H1 (cell line): Measurements from ENCODE around the gene PTX3. TPM values are rescaled to one million over a fixed set of nuclear protein-coding genes. Genes with fewer than 3 reads are reported as not detected.

ENCODE experiments used
- CTCF ChIA-PET: fragments of 300-600 bp; sonication (Branson Sonifier 250); formaldehyde crosslinking; loops from one replicate; lab custom pipeline; 2021; ENCODE audit not compliant: partially characterized antibody; lab: Charles Lee
- POLR2A ChIA-PET: fragments of 300-600 bp; sonication (Branson Sonifier 250); formaldehyde crosslinking; loops from one replicate; lab custom pipeline; 2021; ENCODE audit warnings: inconsistent platforms; ENCODE audit not compliant: partially characterized antibody; lab: Charles Lee
- DNase-seq, 2 experiments: peaks; one replicate each; pipeline versions ENCODE4 v3.0.0 to v3.0.0-alpha.2; 2010 to 2022; ENCODE audit warnings: low spot score in 2 of 2, low read depth in 1 of 2, mixed read lengths in 1 of 2
- FAIRE-seq: peaks from 2 replicates; lab custom pipeline; 2011; peaks lifted over from hg19 to GRCh38; lab: Jason Lieb, UNC
- H2AFZ ChIP-seq: 2 replicates; pipeline ENCODE4 v1.8.1; 2012; ENCODE audit warnings: low read length, inconsistent platforms
- H2AK5ac ChIP-seq: 2 replicates; pipeline ENCODE4 v1.6.1; 2013; ENCODE audit warnings: low read depth, low read length
- H2BK120ac ChIP-seq: replicated peaks from 2 replicates; pipeline ENCODE3; 2013; ENCODE audit warnings: low read depth, low read length, inconsistent platforms
- H2BK12ac ChIP-seq: 2 replicates; pipeline ENCODE4 v1.6.1; 2013; ENCODE audit warnings: low read depth, low read length
- H2BK15ac ChIP-seq: 2 replicates; pipeline ENCODE4 v1.6.1; 2013; ENCODE audit warnings: low read length
- H2BK20ac ChIP-seq: 2 replicates; pipeline ENCODE4 v1.6.1; 2013; ENCODE audit warnings: low read length
- H2BK5ac ChIP-seq: 2 replicates; pipeline ENCODE4 v1.6.1; 2013; ENCODE audit warnings: low read depth, low read length
- H3K14ac ChIP-seq: 2 replicates; pipeline ENCODE4 v1.6.1; 2013; ENCODE audit warnings: inconsistent platforms; ENCODE audit not compliant: insufficient read length
- H3K18ac ChIP-seq: 2 replicates; pipeline ENCODE4 v1.6.1; 2013; ENCODE audit warnings: low read length; ENCODE audit errors: extremely low read depth
- H3K23ac ChIP-seq: 2 replicates; pipeline ENCODE4 v1.6.1; 2013; ENCODE audit warnings: inconsistent platforms; ENCODE audit not compliant: insufficient read length
- H3K23me2 ChIP-seq: 2 replicates; pipeline ENCODE4 v1.6.1; 2013; ENCODE audit warnings: low read depth, low read length
- H3K27ac ChIP-seq: 2 replicates; pipeline ENCODE4 v1.6.1; 2011; ENCODE audit warnings: low read depth, low read length, inconsistent platforms
- H3K27me3 ChIP-seq, 4 experiments: replicated peaks in 1 of 4; 1 replicate in 1 of 4; 2 replicates in 3 of 4; pipeline versions ENCODE4 v1.6.1 to v1.8.1; 2011 to 2013; ENCODE audit warnings: low read length in 3 of 4, mild to moderate bottlenecking in 3 of 4, inconsistent platforms in 2 of 4, mixed read lengths in 2 of 4, moderate library complexity in 1 of 4; ENCODE audit not compliant: control insufficient read depth in 3 of 4, insufficient read depth in 3 of 4; ENCODE audit errors: extremely low read depth in 1 of 4
- H3K36me3 ChIP-seq, 4 experiments: 2 replicates each; pipeline versions ENCODE4 v1.6.1 to v1.8.1; 2011 to 2013; ENCODE audit warnings: mild to moderate bottlenecking in 4 of 4, low read length in 3 of 4, moderate library complexity in 2 of 4, control low read depth in 1 of 4, inconsistent platforms in 1 of 4; ENCODE audit not compliant: insufficient read depth in 4 of 4, control insufficient read depth in 2 of 4
- H3K4ac ChIP-seq: replicated peaks from 2 replicates; pipeline ENCODE3; 2013; ENCODE audit warnings: low read length, low read depth, mixed read lengths, inconsistent platforms; ENCODE audit not compliant: insufficient read length
- H3K4me1 ChIP-seq, 4 experiments: replicated peaks in 1 of 4; 1 replicate in 1 of 4; 2 replicates in 3 of 4; pipeline versions ENCODE4 v1.6.1 to v1.8.1; 2011 to 2013; ENCODE audit warnings: low read length in 3 of 4, inconsistent platforms in 2 of 4, mixed read lengths in 1 of 4; ENCODE audit not compliant: insufficient read depth in 4 of 4, control insufficient read depth in 3 of 4
- H3K4me2 ChIP-seq, 2 experiments: 2 replicates each; pipeline versions ENCODE4 v1.6.1 to v1.8.1; 2011 to 2013; ENCODE audit warnings: low read depth in 2 of 2, low read length in 2 of 2, control low read depth in 1 of 2, inconsistent platforms in 1 of 2, mild to moderate bottlenecking in 1 of 2; ENCODE audit not compliant: insufficient read depth in 1 of 2
- H3K4me3 ChIP-seq, 4 experiments: fragments of 200-600, 300-600 bp in 1 of 4; sonication (generic), shearing (Covaris generic), sonication (Bioruptor Twin) in 1 of 4; 2 replicates each; pipeline versions ENCODE4 v1.5.1 to v1.8.1; 2011 to 2016; ENCODE audit warnings: low read length in 4 of 4, low read depth in 3 of 4, control low read depth in 2 of 4, inconsistent platforms in 2 of 4, mild to moderate bottlenecking in 2 of 4, mixed read lengths in 1 of 4, moderate library complexity in 1 of 4; ENCODE audit not compliant: insufficient read depth in 2 of 4; ENCODE audit errors: extremely low read depth in 1 of 4
- H3K56ac ChIP-seq: replicated peaks from 2 replicates; pipeline ENCODE3; 2013; ENCODE audit warnings: low read depth, mild to moderate bottlenecking, mixed read lengths, low read length, inconsistent platforms; ENCODE audit not compliant: insufficient read length
- H3K79me1 ChIP-seq: 2 replicates; pipeline ENCODE4 v1.6.1; 2013; ENCODE audit warnings: low read depth, low read length, control low read depth
- H3K79me2 ChIP-seq, 2 experiments: 2 replicates each; pipeline versions ENCODE4 v1.6.1 to v1.8.1; 2012 to 2013; ENCODE audit warnings: low read length in 2 of 2, mild to moderate bottlenecking in 2 of 2, inconsistent platforms in 1 of 2; ENCODE audit not compliant: insufficient read depth in 2 of 2, control insufficient read depth in 1 of 2
- H3K9ac ChIP-seq, 4 experiments: replicated peaks in 1 of 4; 1 replicate in 1 of 4; 2 replicates in 3 of 4; pipeline versions ENCODE4 v1.6.1 to v1.8.1; 2011 to 2013; ENCODE audit warnings: low read depth in 3 of 4, low read length in 3 of 4, control low read depth in 2 of 4, mild to moderate bottlenecking in 2 of 4, moderate library complexity in 2 of 4, inconsistent platforms in 1 of 4; ENCODE audit errors: extremely low read depth in 1 of 4
- H3K9me3 ChIP-seq, 2 experiments: 2 replicates each; pipeline versions ENCODE4 v1.6.1 to v1.8.1; 2012 to 2013; ENCODE audit warnings: mild to moderate bottlenecking in 2 of 2, moderate library complexity in 2 of 2, control low read depth in 1 of 2, inconsistent platforms in 1 of 2, low read depth in 1 of 2, low read length in 1 of 2, mixed read lengths in 1 of 2; ENCODE audit not compliant: insufficient read depth in 2 of 2
- H4K20me1 ChIP-seq, 2 experiments: replicated peaks in 1 of 2; 2 replicates each; pipeline versions ENCODE3 to v1.8.1; 2011 to 2013; ENCODE audit warnings: inconsistent platforms in 2 of 2, low read length in 2 of 2, mild to moderate bottlenecking in 1 of 2; ENCODE audit not compliant: insufficient read depth in 2 of 2, control insufficient read depth in 1 of 2
- H4K5ac ChIP-seq: 2 replicates; pipeline ENCODE4 v1.6.1; 2013; ENCODE audit warnings: low read length, low read depth, mixed read lengths, inconsistent platforms; ENCODE audit not compliant: insufficient read length
- H4K8ac ChIP-seq: 2 replicates; pipeline ENCODE4 v1.8.0; 2013; ENCODE audit warnings: mild to moderate bottlenecking, moderate library complexity, low read length, inconsistent platforms; ENCODE audit not compliant: insufficient read depth; ENCODE audit errors: extremely low read depth
- H4K91ac ChIP-seq: replicated peaks from 2 replicates; pipeline ENCODE3; 2013; ENCODE audit warnings: low read length, mixed read lengths, inconsistent platforms; ENCODE audit not compliant: insufficient read length
- BACH1 ChIP-seq: IDR thresholded peaks from 2 replicates; pipeline ENCODE4 v1.6.1; 2012; ENCODE audit warnings: low read length, improper control_type of control experiment
- KDM4A ChIP-seq: IDR thresholded peaks from one replicate; pipeline ENCODE4 v1.7.1; 2012; ENCODE audit warnings: low read depth, mild to moderate bottlenecking, moderate library complexity, low read length, inconsistent platforms; ENCODE audit not compliant: severe bottlenecking
- MAX ChIP-seq: IDR thresholded peaks from 2 replicates; pipeline ENCODE4 v1.6.1; 2012; ENCODE audit warnings: inconsistent platforms
- SIRT6 ChIP-seq: IDR thresholded peaks from one replicate; pipeline ENCODE4 v1.7.1; 2012; ENCODE audit warnings: low read length, inconsistent platforms
- YY1 ChIP-seq: IDR thresholded peaks from 2 replicates; pipeline ENCODE4 v1.6.1; 2011; ENCODE audit warnings: low read depth, mild to moderate bottlenecking, low read length
- WGBS, 2 experiments: shearing (Covaris generic) in 1 of 2; methylation state at CpG; one replicate each; pipeline versions ENCODE4 v1.1.6 to v1.1.7; 2013 to 2015; ENCODE audit warnings: low lambda C conversion rate in 2 of 2, mixed read lengths in 2 of 2, inconsistent platforms in 1 of 2, low coverage in 1 of 2, missing lambda C conversion rate in 1 of 2; ENCODE audit not compliant: insufficient replicate concordance in 2 of 2, insufficient coverage in 1 of 2, insufficient read length in 1 of 2; ENCODE audit errors: extremely low coverage in 1 of 2, missing lambda C conversion rate in 1 of 2; 5-methylcytosine and 5-hydroxymethylcytosine counted together
- polyA plus RNA-seq, 7 experiments: library from polyadenylated mRNA; depleted of rRNA in 3 of 7; stranded (reverse) in 5 of 7; unstranded in 2 of 7; fragments of >200 nt in 5 of 7; fragments of 200-250 nt in 2 of 7; gene quantifications; 1 replicate in 5 of 7; 2 replicates in 1 of 7; 4 replicates in 1 of 7; pipeline versions ENCODE4 v1.2.1 to v1.2.3, GENCODE V29; 2011 to 2013; ENCODE audit warnings: missing spikeins in 2 of 7, mixed read lengths in 2 of 7
- total RNA-seq: library from RNA; stranded (reverse); fragmentation: NEBNext Ultra II Directional; extraction: Animal tissue kit (Norgen Biotek cat#: 25700); gene quantifications from 2 replicates; pipeline ENCODE4 v1.2.1, GENCODE V29; 2021
- TF ChIP-seq, protein P1 (sequence below): IDR thresholded peaks from 2 replicates; pipeline ENCODE4 v1.6.1; 2012; ENCODE audit warnings: inconsistent platforms

Gene PTX3
- total and polyA plus RNA-seq, 2 of the 8 experiments (the other 6 are each of a cell fraction or from before 2014, with no cell fraction given), result 1.2 to 1.7 TPM

- FAIRE-seq (no peak), DNase-seq (no peak)
- H4K91ac ChIP-seq, result no peak overlapping the region
- TF ChIP-seq BACH1, result no peak
- no peak for TF ChIP-seq SIRT6
- no peak for TF ChIP-seq MAX
- TF ChIP-seq YY1, result no peak
- TF ChIP-seq KDM4A, result no peak
- TF ChIP-seq, protein P1, sequence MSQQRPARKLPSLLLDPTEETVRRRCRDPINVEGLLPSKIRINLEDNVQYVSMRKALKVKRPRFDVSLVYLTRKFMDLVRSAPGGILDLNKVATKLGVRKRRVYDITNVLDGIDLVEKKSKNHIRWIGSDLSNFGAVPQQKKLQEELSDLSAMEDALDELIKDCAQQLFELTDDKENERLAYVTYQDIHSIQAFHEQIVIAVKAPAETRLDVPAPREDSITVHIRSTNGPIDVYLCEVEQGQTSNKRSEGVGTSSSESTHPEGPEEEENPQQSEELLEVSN, result no peak
- no peak overlapping the region for H3K18ac ChIP-seq
- H2BK15ac ChIP-seq, result no peak overlapping the region
- no peak overlapping the region for H3K14ac ChIP-seq
- WGBS, 2 experiments, result 86% methylated on average over 2 of the region's 2 CpGs; no CpG with 5 or more reads in 1 of the 2 experiments
- H3K9ac ChIP-seq, result no peak overlapping the region
- H4K8ac ChIP-seq, result no peak overlapping the region
- no peak overlapping the region for H3K4me2 ChIP-seq
- no peaks in the 10 kb centered on the region for H3K9me3 ChIP-seq
- H3K4ac ChIP-seq, result no peak overlapping the region
- H2AFZ ChIP-seq, result no peak overlapping the region
- no peak overlapping the region for H3K27ac ChIP-seq
- ChIA-PET POLR2A (interaction anchor here (0.7 kb wide), 1 partner anchor 22 kb away, joined by 4 read pairs; no protein-coding TSS in a partner anchor), CTCF (interaction anchor here (0.9 kb wide), 1 partner anchor 15 kb away, joined by 5 read pairs; no protein-coding TSS in a partner anchor)
- H3K79me1 ChIP-seq, result no peaks in the 10 kb centered on the region
- H3K23me2 ChIP-seq, result no peaks in the 10 kb centered on the region
- H3K4me1 ChIP-seq, result no peaks in the 10 kb centered on the region
- H4K5ac ChIP-seq, result no peak overlapping the region
- H2BK20ac ChIP-seq, result no peak overlapping the region
- no peak overlapping the region for H2BK5ac ChIP-seq
- no peaks in the 10 kb centered on the region for H3K79me2 ChIP-seq
- no peaks in the 10 kb centered on the region for H3K36me3 ChIP-seq
- H3K27me3 ChIP-seq, result no peaks in the 10 kb centered on the region
- H4K20me1 ChIP-seq, result no peaks in the 10 kb centered on the region
- no peak overlapping the region for H3K56ac ChIP-seq
- H3K4me3 ChIP-seq, result no peak overlapping the region
- H2BK12ac ChIP-seq, result no peak overlapping the region
- H3K23ac ChIP-seq, result no peak overlapping the region
- H2AK5ac ChIP-seq, result no peak overlapping the region
- H2BK120ac ChIP-seq, result no peak overlapping the region
Measured at GRCh38 chr3:157460253-157460652, 23.6 kb downstream of the PTX3 start.
